CD4-positive, CD25-positive, alpha-beta regulatory T cell (primary cell): ENCODE measurements around the gene CTSS. TPM values are rescaled to one million over a fixed set of nuclear protein-coding genes. Genes with fewer than 3 reads are reported as not detected.
"Not testable (repeated sequence)": the region's sequence is repeated elsewhere in the genome, so short reads cannot be mapped to it uniquely, and the experiment has no call there.

Experiments used
- ATAC-seq, 2 donors: fragments of 150-1000 bp; cut with Tn5 transposase; one replicate each; pipeline ENCODE4 v1.10.0; 2021; ENCODE audit warnings: low read depth in 2 of 2, moderate number of reproducible peaks in 2 of 2, moderate library complexity in 1 of 2
- DNase-seq, 3 donors: peaks; one replicate each; pipeline versions ENCODE4 v3.0.0 to v3.0.0-alpha.2; 2012 to 2022; ENCODE audit warnings: mixed read lengths in 1 of 3
- H3K27ac ChIP-seq: one replicate; pipeline ENCODE4 v1.7.0; 2013; ENCODE audit warnings: mild to moderate bottlenecking, low read length; ENCODE audit not compliant: insufficient read depth, poor library complexity, severe bottlenecking
- H3K27me3 ChIP-seq: one replicate; pipeline ENCODE4 v1.7.0; 2013; ENCODE audit warnings: low read length; ENCODE audit not compliant: control insufficient read depth, insufficient read depth
- H3K36me3 ChIP-seq: one replicate; pipeline ENCODE4 v1.7.0; 2013; ENCODE audit warnings: mild to moderate bottlenecking, low read length, moderate library complexity; ENCODE audit not compliant: control insufficient read depth, insufficient read depth
- H3K4me1 ChIP-seq: 2 replicates; pipeline ENCODE4 v1.7.0; 2013; ENCODE audit warnings: mild to moderate bottlenecking, low read length; ENCODE audit not compliant: insufficient read depth, control insufficient read depth, poor library complexity, severe bottlenecking
- H3K4me3 ChIP-seq: one replicate; pipeline ENCODE4 v1.7.0; 2013; ENCODE audit warnings: low read depth, mild to moderate bottlenecking, low read length, moderate library complexity
- H3K9me3 ChIP-seq, 2 experiments: 1 replicate in 1 of 2; 2 replicates in 1 of 2; pipeline ENCODE4 v1.7.0; 2013; ENCODE audit warnings: low read length in 2 of 2, mild to moderate bottlenecking in 1 of 2, moderate library complexity in 1 of 2; ENCODE audit not compliant: control insufficient read depth in 2 of 2
- H3K27ac Mint-ChIP-seq, 3 donors: one replicate each; pipeline ENCODE4 v1.8.0; 2020 to 2022; ENCODE audit warnings: mild to moderate bottlenecking in 3 of 3, mixed read lengths in 3 of 3, moderate library complexity in 2 of 3
- H3K27me3 Mint-ChIP-seq: one replicate; pipeline ENCODE4 v1.8.0; 2022; ENCODE audit warnings: mild to moderate bottlenecking, mixed read lengths
- H3K36me3 Mint-ChIP-seq: one replicate; pipeline ENCODE4 v1.8.0; 2020; ENCODE audit warnings: mixed read lengths
- H3K4me1 Mint-ChIP-seq, 4 donors: one replicate each; pipeline ENCODE4 v1.8.0; 2020 to 2022; ENCODE audit warnings: mixed read lengths in 4 of 4, mild to moderate bottlenecking in 1 of 4
- H3K4me3 Mint-ChIP-seq, 4 donors: one replicate each; pipeline ENCODE4 v1.8.0; 2020 to 2022; ENCODE audit warnings: mild to moderate bottlenecking in 4 of 4, mixed read lengths in 4 of 4, moderate library complexity in 3 of 4
- H3K9me3 Mint-ChIP-seq, 7 donors: one replicate each; pipeline ENCODE4 v1.8.0; 2020 to 2022; ENCODE audit warnings: mixed read lengths in 7 of 7, mild to moderate bottlenecking in 3 of 7, moderate library complexity in 2 of 7
- polyA plus RNA-seq, 4 donors: library from polyadenylated mRNA; unstranded; fragments of 300-500 nt; fragmentation: Illumina TruSeq; gene quantifications; one replicate each; pipeline ENCODE4 v1.2.3, GENCODE V29; 2021
- total RNA-seq: library from RNA; stranded (reverse); gene quantifications from one replicate; pipeline ENCODE4 v1.2.3, GENCODE V29; 2022

The CTSS gene
- total and polyA plus RNA-seq, 5 donors from 2014 or later: 114 to 227 (median 196) TPM

DNA sequence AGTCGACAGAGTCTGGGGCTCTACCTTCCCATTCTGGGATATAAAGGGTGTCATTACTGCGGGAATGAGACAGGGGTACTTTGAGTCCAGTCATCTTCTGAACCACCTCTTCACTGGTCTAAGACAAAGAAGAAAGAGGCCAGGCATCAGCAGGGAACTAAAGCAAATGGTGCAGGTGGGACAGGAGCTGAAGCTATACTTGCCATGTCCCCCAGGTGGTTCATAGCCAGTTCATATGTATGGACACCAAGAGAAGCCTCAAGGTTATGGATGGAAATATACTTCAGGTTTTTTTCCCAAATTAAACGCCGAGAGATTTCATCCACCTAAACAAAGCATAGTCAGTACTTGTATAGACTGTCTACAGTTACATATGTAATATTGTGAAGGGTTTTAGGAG lies 40.3 kb upstream of the CTSS start:
- no peak overlapping the region for H3K4me3 ChIP-seq
- H3K9me3 Mint-ChIP-seq: no peaks in the 10 kb centered on the region
- H3K9me3 ChIP-seq: no peaks in the 10 kb centered on the region
- no peak overlapping the region for H3K4me3 Mint-ChIP-seq
- H3K27ac Mint-ChIP-seq: no peak overlapping the region
- no peak overlapping the region for H3K27ac ChIP-seq
- DNase-seq: no peak
- ATAC-seq: no peak
- no peaks in the 10 kb centered on the region for H3K4me1 ChIP-seq
- H3K36me3 Mint-ChIP-seq: peaks cover 10% of the 10 kb centered on the region
- no peaks in the 10 kb centered on the region for H3K36me3 ChIP-seq
- H3K4me1 Mint-ChIP-seq: peaks cover 0 to 14% (median 4%) of the 10 kb centered on the region in 4 donors
- H3K27me3 ChIP-seq: no peaks in the 10 kb centered on the region
- H3K27me3 Mint-ChIP-seq: no peaks in the 10 kb centered on the region

DNA sequence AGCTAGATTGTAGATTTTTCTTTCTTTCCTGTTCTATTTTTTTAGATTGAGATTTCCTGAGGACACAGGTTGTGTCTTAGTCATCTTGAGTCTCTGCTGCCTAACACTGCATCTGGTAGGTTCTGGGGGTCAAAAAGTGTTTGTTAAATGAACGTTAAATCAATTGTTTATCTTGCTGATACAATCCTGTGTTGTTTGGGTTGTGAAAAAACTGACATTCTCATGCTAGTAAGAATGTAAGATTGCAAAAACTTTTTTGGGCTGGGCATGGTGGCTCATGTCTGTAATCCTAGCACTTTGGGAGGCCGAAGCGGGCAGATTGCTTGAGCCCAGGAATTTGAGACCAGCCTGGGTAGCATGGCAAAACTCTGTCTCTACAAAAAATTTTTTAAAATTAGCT lies 39.1 kb upstream of the CTSS start:
- Mint-ChIP-seq H3K4me3 (no peak overlapping the region), H3K4me1 (peaks cover 0 to 14% (median 4%) of the 10 kb centered on the region in 4 donors), H3K27ac (no peak overlapping the region), H3K36me3 (peaks cover 19% of the 10 kb centered on the region), H3K9me3 (no peaks in the 10 kb centered on the region), H3K27me3 (no peaks in the 10 kb centered on the region)
- H3K4me1 ChIP-seq: no peaks in the 10 kb centered on the region
- no peaks in the 10 kb centered on the region for H3K27me3 ChIP-seq
- no peak overlapping the region for H3K4me3 ChIP-seq
- H3K36me3 ChIP-seq: no peaks in the 10 kb centered on the region
- H3K27ac ChIP-seq: no peak overlapping the region
- ATAC-seq (no peak), DNase-seq (no peak)
- no peaks in the 10 kb centered on the region for H3K9me3 ChIP-seq

DNA sequence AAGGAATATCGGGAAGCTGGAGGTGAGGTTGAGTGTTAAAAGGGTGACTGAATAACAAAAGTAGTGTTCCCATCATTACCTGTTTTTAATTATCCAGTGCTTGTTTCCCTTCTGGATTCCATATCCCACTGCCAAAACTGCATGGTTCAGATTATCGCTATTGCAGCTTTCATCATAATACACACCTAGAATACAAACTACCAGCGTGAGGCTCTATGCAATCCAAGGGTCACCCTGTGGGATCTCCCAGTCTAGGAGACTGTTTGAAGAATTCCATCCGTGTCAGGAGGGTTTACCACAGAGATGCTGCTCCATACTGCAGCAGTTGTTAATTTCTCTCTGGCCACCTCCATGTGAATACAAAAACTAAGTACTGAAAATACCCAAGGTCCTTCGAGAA lies 33.5 kb upstream of the CTSS start:
- no peak overlapping the region for H3K4me3 ChIP-seq
- H3K4me1 ChIP-seq: no peaks in the 10 kb centered on the region
- peaks cover 22% of the 10 kb centered on the region for H3K36me3 ChIP-seq
- Mint-ChIP-seq H3K27me3 (no peaks in the 10 kb centered on the region), H3K27ac (no peak overlapping the region), H3K9me3 (no peaks in the 10 kb centered on the region), H3K36me3 (peaks cover 60% of the 10 kb centered on the region), H3K4me3 (no peak overlapping the region), H3K4me1 (no peaks in the 10 kb centered on the region)
- ATAC-seq: no peak
- no peak for DNase-seq
- no peaks in the 10 kb centered on the region for H3K27me3 ChIP-seq
- H3K9me3 ChIP-seq: no peaks in the 10 kb centered on the region
- no peak overlapping the region for H3K27ac ChIP-seq

DNA sequence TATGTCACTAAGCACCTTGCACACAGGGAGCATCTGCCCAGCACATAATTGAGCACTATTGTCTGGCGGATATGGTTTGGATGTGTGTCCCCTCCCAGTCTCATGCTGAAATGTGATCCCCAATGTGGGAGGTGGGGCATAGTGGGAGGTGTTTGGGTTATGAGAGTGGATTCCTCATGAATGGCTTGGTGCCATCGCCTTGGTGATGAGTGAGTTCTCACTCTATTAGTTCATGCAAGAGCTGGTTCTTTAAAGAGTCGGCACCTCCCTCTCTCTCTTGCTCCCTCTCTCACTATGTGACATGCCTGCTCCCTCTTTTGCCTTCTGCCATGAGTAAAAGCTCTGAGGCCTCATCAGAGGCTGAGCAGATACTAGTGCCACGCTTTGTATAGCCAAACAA lies 32.9 kb upstream of the CTSS start:
- H3K36me3 Mint-ChIP-seq: peaks cover 58% of the 10 kb centered on the region
- Histone ChIP-seq H3K27ac (no peak overlapping the region), H3K4me3 (no peak overlapping the region), H3K4me1 (no peaks in the 10 kb centered on the region), H3K27me3 (no peaks in the 10 kb centered on the region), H3K9me3 (no peaks in the 10 kb centered on the region), H3K36me3 (peaks cover 22% of the 10 kb centered on the region)
- no peaks in the 10 kb centered on the region for H3K27me3 Mint-ChIP-seq
- no peak overlapping the region for H3K27ac Mint-ChIP-seq
- DNase-seq: no peak
- ATAC-seq: no peak
- H3K9me3 Mint-ChIP-seq: no peaks in the 10 kb centered on the region
- H3K4me3 Mint-ChIP-seq: no peak overlapping the region
- H3K4me1 Mint-ChIP-seq: no peaks in the 10 kb centered on the region

DNA sequence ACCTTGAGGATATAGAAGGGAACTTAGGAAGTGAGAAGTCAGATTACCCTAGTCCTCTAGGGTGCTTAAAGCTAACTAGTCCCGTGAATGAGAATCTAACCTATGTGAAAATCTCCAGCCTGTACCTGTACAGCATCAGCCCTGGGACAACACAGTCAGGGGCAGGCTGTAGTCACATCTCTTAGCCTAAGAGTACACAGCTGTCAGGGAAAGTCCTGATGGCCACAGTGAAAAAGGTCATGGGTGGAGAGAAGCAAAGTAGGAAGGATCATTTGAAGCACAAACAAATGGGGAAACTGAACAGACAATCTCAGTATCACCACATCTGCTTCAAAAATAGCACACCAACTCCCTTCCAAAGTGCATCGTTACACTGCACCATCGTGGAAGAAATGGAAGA lies 30.8 kb upstream of the CTSS start:
- no peaks in the 10 kb centered on the region for H3K4me1 ChIP-seq
- Mint-ChIP-seq H3K27ac (no peak overlapping the region), H3K4me3 (no peak overlapping the region), H3K27me3 (no peaks in the 10 kb centered on the region), H3K4me1 (no peaks in the 10 kb centered on the region), H3K9me3 (no peaks in the 10 kb centered on the region), H3K36me3 (peaks cover 54% of the 10 kb centered on the region)
- peaks cover 22% of the 10 kb centered on the region for H3K36me3 ChIP-seq
- no peaks in the 10 kb centered on the region for H3K9me3 ChIP-seq
- no peak overlapping the region for H3K4me3 ChIP-seq
- no peak for DNase-seq
- H3K27me3 ChIP-seq: no peaks in the 10 kb centered on the region
- H3K27ac ChIP-seq: no peak overlapping the region
- ATAC-seq: no peak

DNA sequence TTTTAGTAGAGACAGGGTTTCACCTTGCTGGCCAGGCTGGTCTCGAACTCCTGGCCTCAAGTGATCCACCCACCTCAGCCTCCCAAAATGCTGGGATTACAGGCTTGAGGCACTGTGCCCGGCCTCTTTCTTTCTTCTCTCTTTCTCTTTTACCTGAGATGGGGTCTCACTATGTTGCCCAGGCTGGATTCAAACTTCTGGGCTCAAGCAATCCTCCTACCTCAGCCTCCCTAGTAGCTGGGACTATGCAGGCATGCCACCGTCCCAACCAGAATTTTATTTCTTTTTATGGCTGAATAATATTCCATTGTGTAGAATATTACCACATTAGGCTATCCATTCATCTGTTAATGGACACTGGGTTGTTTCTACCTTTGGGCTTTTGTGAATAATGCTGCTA lies 28.2 kb upstream of the CTSS start:
- H3K9me3 Mint-ChIP-seq, H3K27me3 ChIP-seq, H3K27ac Mint-ChIP-seq, H3K4me1 Mint-ChIP-seq, H3K4me3 ChIP-seq, H3K4me1 ChIP-seq, H3K4me3 Mint-ChIP-seq, DNase-seq, H3K27me3 Mint-ChIP-seq, H3K27ac ChIP-seq, ATAC-seq, H3K9me3 ChIP-seq: not testable (repeated sequence)
- peaks cover 45% of the 10 kb centered on the region for H3K36me3 Mint-ChIP-seq
- H3K36me3 ChIP-seq: peaks cover 16% of the 10 kb centered on the region

DNA sequence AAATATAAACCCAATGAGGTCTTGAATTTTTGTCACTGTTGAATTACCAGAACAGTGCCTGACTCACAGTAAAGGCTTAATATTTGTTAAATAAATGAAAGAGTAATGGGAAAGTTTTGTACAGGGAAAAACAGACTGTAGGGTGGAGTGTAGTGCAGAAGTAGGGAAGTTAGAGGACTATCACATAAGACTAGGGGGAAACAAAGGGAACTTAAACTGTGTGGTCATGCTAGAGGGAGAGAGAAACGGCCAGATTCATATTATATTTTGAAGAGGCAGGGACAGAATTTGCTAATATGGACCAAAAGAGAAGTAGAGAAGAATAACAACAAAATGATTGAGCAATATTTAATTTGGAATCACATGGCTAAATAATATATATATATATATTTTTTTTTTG lies 27.6 kb upstream of the CTSS start:
- Mint-ChIP-seq H3K36me3 (peaks cover 40% of the 10 kb centered on the region), H3K27ac (no peak overlapping the region), H3K4me1 (no peaks in the 10 kb centered on the region), H3K9me3 (no peaks in the 10 kb centered on the region), H3K27me3 (no peaks in the 10 kb centered on the region), H3K4me3 (no peak overlapping the region)
- H3K4me3 ChIP-seq: no peak overlapping the region
- H3K27me3 ChIP-seq: no peaks in the 10 kb centered on the region
- DNase-seq: no peak
- no peaks in the 10 kb centered on the region for H3K4me1 ChIP-seq
- no peak overlapping the region for H3K27ac ChIP-seq
- no peak for ATAC-seq
- no peaks in the 10 kb centered on the region for H3K9me3 ChIP-seq
- peaks cover 11% of the 10 kb centered on the region for H3K36me3 ChIP-seq

DNA sequence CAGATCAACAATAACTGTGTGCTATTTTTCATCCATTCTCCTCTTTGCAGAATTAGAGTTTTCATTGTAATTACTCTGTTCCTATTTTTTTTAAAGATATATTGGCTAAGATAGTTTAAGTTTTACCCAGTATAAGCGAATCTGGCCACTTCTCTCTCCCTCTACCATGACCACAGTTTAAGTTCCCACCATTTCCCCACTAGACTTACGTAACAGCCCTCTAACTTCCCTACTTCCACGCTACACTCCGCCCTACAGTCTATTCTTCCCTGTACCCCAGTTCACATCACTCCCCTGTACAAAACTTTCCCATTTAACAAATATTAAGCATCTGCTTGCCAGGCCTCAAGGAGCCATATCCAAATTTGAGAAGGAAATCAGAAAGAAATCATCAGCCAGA lies 26.0 kb upstream of the CTSS start:
- no peak overlapping the region for H3K4me3 Mint-ChIP-seq
- Histone ChIP-seq H3K27me3 (no peaks in the 10 kb centered on the region), H3K4me3 (no peak overlapping the region)

More for the DNA sequence above, 26.0 kb upstream of the CTSS start:
- H3K36me3 Mint-ChIP-seq: peaks cover 23% of the 10 kb centered on the region
- Histone ChIP-seq H3K4me1 (no peaks in the 10 kb centered on the region), H3K27ac (no peak overlapping the region), H3K36me3 (peaks cover 8% of the 10 kb centered on the region), H3K9me3 (no peaks in the 10 kb centered on the region)
- no peaks in the 10 kb centered on the region for H3K9me3 Mint-ChIP-seq
- H3K4me1 Mint-ChIP-seq: peaks cover 0 to 2% (median 0%) of the 10 kb centered on the region in 4 donors
- no peak for DNase-seq
- no peaks in the 10 kb centered on the region for H3K27me3 Mint-ChIP-seq
- no peak overlapping the region for H3K27ac Mint-ChIP-seq
- ATAC-seq: no peak
